ENCODE data around the gene KIF3A.

Gene KIF3A

DNA sequence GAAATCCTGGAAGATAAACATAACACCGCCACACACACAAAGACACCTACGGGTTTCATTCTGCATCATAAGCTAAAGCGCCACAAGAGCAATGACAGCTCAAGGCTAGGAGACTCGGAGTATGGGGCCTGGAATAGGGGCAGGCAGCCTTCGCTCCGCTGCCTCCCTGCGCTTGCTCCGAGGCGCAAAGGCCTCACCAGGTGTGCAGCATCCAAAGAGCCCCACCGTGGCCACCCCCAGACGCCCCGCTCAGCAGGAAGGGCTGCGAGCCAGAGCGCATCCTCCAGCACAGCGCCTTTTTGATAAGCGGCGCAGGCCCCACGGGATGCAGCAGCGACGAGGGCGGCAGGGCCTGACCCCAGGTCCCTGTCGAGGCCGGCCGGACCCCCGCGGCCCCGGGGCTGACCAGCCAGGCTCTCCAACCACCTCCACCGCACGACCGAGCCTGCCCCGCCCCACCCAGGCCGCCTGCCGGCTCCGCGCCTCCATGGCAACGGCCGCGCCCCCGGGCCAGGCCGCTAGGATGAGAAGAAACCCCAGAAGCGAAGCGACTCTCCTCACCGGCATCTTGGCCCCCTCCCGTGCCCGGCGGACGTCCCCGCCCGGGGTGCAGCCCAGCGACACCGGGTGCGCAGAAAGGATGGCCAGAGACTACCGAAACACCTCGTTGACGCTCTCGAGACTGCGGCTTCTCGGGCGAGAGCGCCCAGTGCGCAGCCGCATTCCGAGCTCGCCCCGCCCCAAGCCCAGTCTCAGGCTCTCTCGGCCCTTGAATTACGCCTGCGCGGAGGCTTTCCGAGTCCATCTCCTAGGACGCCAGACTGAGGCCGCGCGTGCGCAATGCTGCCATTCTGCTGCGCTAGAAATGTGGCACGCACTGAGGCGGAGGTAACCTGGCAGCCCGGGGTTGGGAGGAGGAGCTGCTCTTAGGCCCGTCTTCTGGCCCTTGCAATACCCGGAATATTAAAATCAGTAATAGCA is at the start of gene KIF3A:
Gene KIF3A (minus strand): TSS at position 694 of the 981 bp plus-strand sequence. CDS start 127 bp downstream, at position 567.
- H3K4me3 ChIP-seq (ENCODE audit: low read length) = peak within 1 kb of the TSS; percentile 87
- H2AFZ ChIP-seq (ENCODE audit: low read depth, low read length) = peak within 1 kb of the TSS; percentile 91
- H3K4me1 ChIP-seq (ENCODE audit: insufficient read depth, low read length) = peaks cover 13% of the 10 kb centered on the region
- H3K27me3 ChIP-seq (ENCODE audit: insufficient read depth, low read length) = no peaks in the 10 kb centered on the region
- peaks cover 2% of the 10 kb centered on the region for H3K36me3 ChIP-seq (ENCODE audit: insufficient read depth, low read length)
- H3K9me3 ChIP-seq (ENCODE audit: low read length) = peaks cover under 1% of the 10 kb centered on the region

- Histone ChIP-seq H3K9me3 (ENCODE audit: low read length) (peaks cover 4% of the 10 kb centered on the region), H3K4me1 (ENCODE audit: insufficient read depth, low read length) (no peaks in the 10 kb centered on the region), H3K4me3 (ENCODE audit: low read length) (no peak overlapping the region), H3K27me3 (ENCODE audit: insufficient read depth, low read length) (peaks cover 9% of the 10 kb centered on the region), H2AFZ (ENCODE audit: low read depth, low read length) (no peak overlapping the region), H3K36me3 (ENCODE audit: insufficient read depth, low read length) (no peaks in the 10 kb centered on the region)
Observed at GRCh38 chr5:132787076-132787475, 49.7 kb upstream of the KIF3A start.

DNA sequence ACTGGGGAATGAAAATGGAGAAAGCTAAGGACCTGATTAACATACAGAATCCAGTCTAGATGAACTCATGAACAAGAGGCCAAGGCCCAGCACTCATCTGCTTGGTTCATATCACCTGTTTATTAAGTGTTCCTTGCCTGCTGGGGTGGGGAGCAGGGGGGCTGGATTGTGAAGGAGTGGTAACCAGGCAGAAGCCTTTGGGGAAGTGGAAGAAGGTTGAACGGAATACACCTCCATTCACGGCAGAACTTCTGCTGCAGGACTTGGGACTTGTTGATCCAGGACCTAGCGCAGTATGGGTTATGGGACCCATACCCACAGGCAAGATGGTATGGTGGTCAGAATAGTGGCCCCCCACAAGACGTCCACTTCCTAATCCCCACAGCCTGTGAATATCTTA is 48.5 kb upstream of the KIF3A start:
- Histone ChIP-seq H3K4me1 (ENCODE audit: insufficient read depth, low read length) (no peaks in the 10 kb centered on the region), H2AFZ (ENCODE audit: low read depth, low read length) (no peak overlapping the region), H3K9me3 (ENCODE audit: low read length) (peaks cover 4% of the 10 kb centered on the region), H3K4me3 (ENCODE audit: low read length) (no peak overlapping the region), H3K27me3 (ENCODE audit: insufficient read depth, low read length) (peaks cover 17% of the 10 kb centered on the region), H3K36me3 (ENCODE audit: insufficient read depth, low read length) (no peaks in the 10 kb centered on the region)

DNA sequence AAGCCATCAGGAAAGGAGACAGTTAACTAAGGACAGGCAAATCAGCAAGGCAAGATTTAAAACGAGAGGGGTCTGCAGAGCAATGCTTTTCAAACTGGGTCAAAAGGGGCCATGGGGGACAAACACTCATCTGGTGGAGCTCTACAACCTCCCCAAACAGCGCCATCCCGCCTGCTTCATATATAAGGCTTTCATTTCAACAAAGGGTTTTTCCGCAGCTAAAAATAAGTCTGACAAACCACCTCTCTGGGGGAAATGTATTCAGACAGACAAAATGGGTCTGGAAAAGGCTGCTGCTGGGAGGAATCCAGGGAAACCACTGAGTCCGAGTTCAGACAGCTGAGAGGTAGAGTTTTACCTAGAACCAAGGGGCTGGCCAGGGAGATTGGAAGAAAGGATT is 48.0 kb upstream of the KIF3A start:
- H3K36me3 ChIP-seq (ENCODE audit: insufficient read depth, low read length) = no peaks in the 10 kb centered on the region
- H3K9me3 ChIP-seq (ENCODE audit: low read length) = peaks cover 4% of the 10 kb centered on the region
- no peak overlapping the region for H2AFZ ChIP-seq (ENCODE audit: low read depth, low read length)
- H3K27me3 ChIP-seq (ENCODE audit: insufficient read depth, low read length) = peaks cover 17% of the 10 kb centered on the region
- H3K4me1 ChIP-seq (ENCODE audit: insufficient read depth, low read length) = no peaks in the 10 kb centered on the region
- H3K4me3 ChIP-seq (ENCODE audit: low read length) = no peak overlapping the region

DNA sequence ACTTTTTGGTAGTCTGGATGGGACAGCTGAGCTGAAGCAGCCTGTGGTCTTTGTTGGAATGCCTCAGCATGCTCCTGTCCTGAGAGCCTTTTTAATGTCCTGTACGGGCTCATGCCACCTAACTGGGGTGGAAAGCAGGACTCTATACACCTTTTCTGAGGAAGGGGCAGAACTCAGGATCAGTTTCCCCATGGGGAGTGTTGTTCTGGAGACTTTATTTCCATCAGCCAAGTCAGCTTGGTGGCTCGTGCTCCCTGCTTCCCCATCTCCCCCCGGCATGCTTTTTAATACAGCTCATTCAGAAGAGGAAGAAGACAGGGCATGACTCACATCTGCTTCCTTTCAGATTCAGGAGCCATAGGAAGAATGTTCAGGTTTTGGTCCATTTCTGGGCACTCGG is 44.8 kb upstream of the KIF3A start:
- H2AFZ ChIP-seq (ENCODE audit: low read depth, low read length) = no peak overlapping the region
- peaks cover 4% of the 10 kb centered on the region for H3K9me3 ChIP-seq (ENCODE audit: low read length)
- H3K27me3 ChIP-seq (ENCODE audit: insufficient read depth, low read length) = peaks cover 28% of the 10 kb centered on the region
- no peaks in the 10 kb centered on the region for H3K36me3 ChIP-seq (ENCODE audit: insufficient read depth, low read length)
- H3K4me3 ChIP-seq (ENCODE audit: low read length) = no peak overlapping the region
- H3K4me1 ChIP-seq (ENCODE audit: insufficient read depth, low read length) = no peaks in the 10 kb centered on the region

- Histone ChIP-seq H3K4me1 (ENCODE audit: insufficient read depth, low read length) (peaks cover under 1% of the 10 kb centered on the region), H3K27me3 (ENCODE audit: insufficient read depth, low read length) (peaks cover 28% of the 10 kb centered on the region), H3K4me3 (ENCODE audit: low read length) (no peak overlapping the region), H3K9me3 (ENCODE audit: low read length) (no peaks in the 10 kb centered on the region), H3K36me3 (ENCODE audit: insufficient read depth, low read length) (no peaks in the 10 kb centered on the region), H2AFZ (ENCODE audit: low read depth, low read length) (no peak overlapping the region)
Observed at GRCh38 chr5:132781029-132781428, 43.7 kb upstream of the KIF3A start.

DNA sequence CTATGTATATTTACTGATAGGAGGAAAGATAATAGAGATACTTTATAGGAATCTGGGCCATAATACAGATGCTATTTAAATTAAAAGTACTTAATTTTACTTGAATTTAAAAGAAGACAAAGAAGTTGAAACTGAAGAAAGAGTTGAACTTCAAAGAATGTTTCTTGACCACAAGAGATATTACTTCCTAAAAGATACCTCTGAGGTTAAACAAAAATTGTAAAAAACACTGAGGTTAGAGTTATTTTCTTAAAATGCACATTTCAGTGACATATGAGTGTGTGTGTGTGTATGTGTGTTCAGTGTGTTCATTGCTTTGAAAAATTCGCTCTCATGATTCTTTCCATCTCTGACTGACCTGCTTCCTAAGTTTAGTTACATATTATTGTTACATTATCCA is 43.2 kb upstream of the KIF3A start:
- Histone ChIP-seq H3K4me3 (ENCODE audit: low read length) (no peak overlapping the region), H3K9me3 (ENCODE audit: low read length) (no peaks in the 10 kb centered on the region), H3K36me3 (ENCODE audit: insufficient read depth, low read length) (no peaks in the 10 kb centered on the region), H3K4me1 (ENCODE audit: insufficient read depth, low read length) (peaks cover 5% of the 10 kb centered on the region), H3K27me3 (ENCODE audit: insufficient read depth, low read length) (peaks cover 28% of the 10 kb centered on the region), H2AFZ (ENCODE audit: low read depth, low read length) (no peak overlapping the region)

GRCh38 chr5:132779961-132780360 is 42.6 kb upstream of the KIF3A start:
- Histone ChIP-seq H3K4me3 (ENCODE audit: low read length) (no peak overlapping the region), H3K4me1 (ENCODE audit: insufficient read depth, low read length) (peaks cover 12% of the 10 kb centered on the region), H3K9me3 (ENCODE audit: low read length) (no peaks in the 10 kb centered on the region), H2AFZ (ENCODE audit: low read depth, low read length) (no peak overlapping the region), H3K27me3 (ENCODE audit: insufficient read depth, low read length) (peaks cover 28% of the 10 kb centered on the region), H3K36me3 (ENCODE audit: insufficient read depth, low read length) (no peaks in the 10 kb centered on the region)

- Histone ChIP-seq H3K4me1 (ENCODE audit: insufficient read depth, low read length) (peaks cover 14% of the 10 kb centered on the region), H3K4me3 (ENCODE audit: low read length) (no peak overlapping the region), H3K9me3 (ENCODE audit: low read length) (no peaks in the 10 kb centered on the region), H2AFZ (ENCODE audit: low read depth, low read length) (no peak overlapping the region), H3K36me3 (ENCODE audit: insufficient read depth, low read length) (no peaks in the 10 kb centered on the region), H3K27me3 (ENCODE audit: insufficient read depth, low read length) (peaks cover 28% of the 10 kb centered on the region)
Observed at GRCh38 chr5:132778856-132779255, 41.5 kb upstream of the KIF3A start.

DNA sequence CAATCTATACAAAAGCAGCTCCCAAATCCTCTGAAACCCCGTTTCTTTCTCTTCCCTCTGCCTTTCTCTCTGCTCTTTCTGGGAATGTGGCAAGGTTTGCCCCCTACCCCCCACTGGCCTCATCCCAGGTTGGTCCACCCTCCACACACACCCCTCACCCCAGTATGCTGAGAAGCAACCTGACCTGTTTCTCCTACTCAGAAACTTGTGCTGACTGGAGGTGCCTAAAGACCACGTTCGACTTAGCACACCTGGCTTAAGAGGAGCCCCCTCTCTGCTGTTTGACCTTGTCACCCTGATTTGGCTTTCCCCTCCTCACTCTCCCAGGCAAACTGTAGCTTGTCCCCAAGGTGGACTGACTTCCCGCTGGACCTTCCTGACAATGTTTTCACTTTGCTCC is 40.8 kb upstream of the KIF3A start:
- Histone ChIP-seq H3K9me3 (ENCODE audit: low read length) (no peaks in the 10 kb centered on the region), H3K4me1 (ENCODE audit: insufficient read depth, low read length) (peaks cover 14% of the 10 kb centered on the region), H3K27me3 (ENCODE audit: insufficient read depth, low read length) (peaks cover 26% of the 10 kb centered on the region), H2AFZ (ENCODE audit: low read depth, low read length) (peak overlapping the region; percentile 96), H3K36me3 (ENCODE audit: insufficient read depth, low read length) (no peaks in the 10 kb centered on the region), H3K4me3 (ENCODE audit: low read length) (no peak overlapping the region)

DNA sequence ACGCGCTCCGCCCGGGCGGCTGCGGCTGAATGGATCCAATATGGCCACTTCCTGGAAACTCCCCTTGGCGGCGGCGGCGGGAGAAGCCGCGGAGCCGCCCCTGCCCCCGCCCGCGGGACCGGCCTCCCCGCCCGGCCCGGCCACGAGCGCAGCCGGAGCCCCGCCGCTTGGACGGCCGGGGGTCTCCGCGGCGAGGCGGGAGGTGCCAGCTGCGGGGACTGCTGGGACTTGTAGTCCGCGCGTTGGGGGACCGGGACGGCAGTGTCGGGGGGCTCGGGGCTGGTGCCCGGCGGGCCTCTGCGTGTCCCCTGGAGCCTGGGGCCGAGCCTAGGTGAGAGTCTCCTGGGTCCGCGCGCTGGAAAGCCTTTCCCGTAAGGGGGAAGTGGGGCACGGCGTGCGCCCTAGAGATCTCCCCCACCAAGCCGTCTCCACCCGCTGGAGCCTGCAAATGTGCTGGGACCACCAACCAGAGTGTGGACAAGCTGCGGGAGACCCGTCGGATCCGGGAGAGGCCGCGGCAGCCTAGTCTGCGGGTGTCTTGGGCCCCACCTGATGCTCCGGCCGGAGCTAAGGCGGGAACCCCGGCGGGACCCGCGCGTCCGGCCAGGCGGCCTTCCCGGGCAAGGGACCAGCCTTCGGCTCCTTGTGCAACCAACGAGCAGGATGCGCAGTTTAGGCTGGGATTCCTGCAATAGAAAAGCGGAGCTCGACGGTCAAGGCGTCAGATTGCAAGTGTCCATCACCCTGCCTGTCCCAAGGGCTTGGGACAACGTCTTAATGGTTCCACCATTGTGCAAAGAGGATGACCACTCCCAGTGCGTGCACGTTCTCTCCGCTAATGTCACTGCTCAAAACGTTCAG is 40.1 kb upstream of the KIF3A start, which contains the start of gene SEPTIN8:
Gene SEPTIN8 (minus strand): TSS at position 31 of the 861 bp plus-strand sequence. CDS start 102 bp downstream, outside the sequence.
- Histone ChIP-seq H3K4me3 (ENCODE audit: low read length) (peak within 1 kb of the TSS; percentile 69), H2AFZ (ENCODE audit: low read depth, low read length) (peak within 1 kb of the TSS; percentile 96), H3K36me3 (ENCODE audit: insufficient read depth, low read length) (no peaks in the 10 kb centered on the region), H3K27me3 (ENCODE audit: insufficient read depth, low read length) (peaks cover 22% of the 10 kb centered on the region), H3K9me3 (ENCODE audit: low read length) (no peaks in the 10 kb centered on the region), H3K4me1 (ENCODE audit: insufficient read depth, low read length) (peaks cover 14% of the 10 kb centered on the region)

- Histone ChIP-seq H3K27me3 (ENCODE audit: insufficient read depth, low read length) (peaks cover 18% of the 10 kb centered on the region), H2AFZ (ENCODE audit: low read depth, low read length) (peak overlapping the region; percentile 96), H3K4me3 (ENCODE audit: low read length) (peak overlapping the region; percentile 69), H3K36me3 (ENCODE audit: insufficient read depth, low read length) (no peaks in the 10 kb centered on the region), H3K4me1 (ENCODE audit: insufficient read depth, low read length) (peaks cover 14% of the 10 kb centered on the region), H3K9me3 (ENCODE audit: low read length) (no peaks in the 10 kb centered on the region)
Observed at GRCh38 chr5:132776938-132777208, 39.5 kb upstream of the KIF3A start.
